Cortex of kidney (tissue), 1 donor: ENCODE data around the gene MTHFD1L.
"Not testable (repeated sequence)": the region's sequence is repeated elsewhere in the genome, so short reads cannot be mapped to it uniquely, and the experiment has no call there.

Experiments
- DNase-seq: peaks from one replicate; lab custom pipeline; 2025; lab: John Stamatoyannopoulos, UW

The MTHFD1L gene

GRCh38 chr6:151123641-151124040 is 258.1 kb downstream of the MTHFD1L start:
- DNase-seq, result not testable (repeated sequence)

GRCh38 chr6:151125242-151125641 is 259.7 kb downstream of the MTHFD1L start:
- DNase-seq, result not testable (repeated sequence)

- not testable (repeated sequence) for DNase-seq
Observed at GRCh38 chr6:151125651-151126416, 260.3 kb downstream of the MTHFD1L start.

GRCh38 chr6:151126417-151126724 is 260.9 kb downstream of the MTHFD1L start:
- not testable (repeated sequence) for DNase-seq

GRCh38 chr6:151127133-151127798 is 261.8 kb downstream of the MTHFD1L start:
- not testable (repeated sequence) for DNase-seq

- no peak for DNase-seq
Observed at GRCh38 chr6:151128763-151129370, 263.4 kb downstream of the MTHFD1L start.

GRCh38 chr6:151130329-151130728 is 264.8 kb downstream of the MTHFD1L start:
- no peak for DNase-seq

- no peak for DNase-seq
Observed at GRCh38 chr6:151131324-151132007, 266.0 kb downstream of the MTHFD1L start.

GRCh38 chr6:151136141-151136755 is 270.7 kb downstream of the MTHFD1L start:
- no peak for DNase-seq

- DNase-seq, result no peak
Observed at GRCh38 chr6:151137542-151137941, 272.0 kb downstream of the MTHFD1L start.

GRCh38 chr6:151139524-151139923 is 274.0 kb downstream of the MTHFD1L start:
- no peak for DNase-seq

GRCh38 chr6:151140767-151141166 is 275.3 kb downstream of the MTHFD1L start:
- no peak for DNase-seq

- DNase-seq, result no peak
Observed at GRCh38 chr6:151141685-151142084, 276.2 kb downstream of the MTHFD1L start.

GRCh38 chr6:151142676-151143075 is 277.2 kb downstream of the MTHFD1L start:
- DNase-seq, result no peak

- DNase-seq, result no peak
Observed at GRCh38 chr6:151143337-151143736, 277.8 kb downstream of the MTHFD1L start.

- DNase-seq, result no peak
Observed at GRCh38 chr6:151143806-151144205, 278.3 kb downstream of the MTHFD1L start.

- DNase-seq, result no peak
Observed at GRCh38 chr6:151147118-151147832, 281.8 kb downstream of the MTHFD1L start.

GRCh38 chr6:151148111-151148510 is 282.6 kb downstream of the MTHFD1L start:
- DNase-seq, result no peak

- DNase-seq, result no peak
Observed at GRCh38 chr6:151149793-151150192, 284.3 kb downstream of the MTHFD1L start.
